GM23338 (cell line): ENCODE results near the gene REG4. TPM values are rescaled to one million over a fixed set of nuclear protein-coding genes. Genes with fewer than 3 reads are reported as not detected.

Experiments
- ATAC-seq: fragments of 200-7000 bp; cut with Tn5 transposase; 3 replicates; pipeline ENCODE4 v1.9.1; 2020
- DNase-seq: peaks from one replicate; pipeline ENCODE4 v3.0.0-alpha.2; 2015; ENCODE audit warnings: low spot score
- H2AFZ ChIP-seq: fragments of 200-600 bp; sonication (generic); 2 replicates; pipeline ENCODE4 v1.8.0; 2016; ENCODE audit warnings: antibody characterized with exemption, mild to moderate bottlenecking, moderate library complexity
- H3F3A ChIP-seq: fragments of 200-600 bp; sonication (generic); replicated peaks from 2 replicates; pipeline ENCODE4 v1.8.0; 2017; ENCODE audit warnings: antibody characterized with exemption, mixed run types, low read depth
- H3K27ac ChIP-seq: fragments of 200-600 bp; sonication (generic); 2 replicates; pipeline ENCODE4 v1.6.1; 2016; ENCODE audit warnings: low read depth
- H3K27me3 ChIP-seq: fragments of 200-600 bp; sonication (generic); 2 replicates; pipeline ENCODE4 v1.8.0; 2016; ENCODE audit warnings: mild to moderate bottlenecking, mixed run types, moderate library complexity; ENCODE audit not compliant: insufficient read depth
- H3K36me3 ChIP-seq: fragments of 200-600 bp; sonication (generic); 2 replicates; pipeline ENCODE4 v1.8.0; 2016; ENCODE audit warnings: mild to moderate bottlenecking; ENCODE audit not compliant: insufficient read depth
- H3K4me1 ChIP-seq: fragments of 200-600 bp; sonication (generic); 2 replicates; pipeline ENCODE4 v1.8.0; 2016; ENCODE audit warnings: mild to moderate bottlenecking, moderate library complexity; ENCODE audit not compliant: insufficient read depth
- H3K4me2 ChIP-seq: fragments of 200-600 bp; sonication (generic); 2 replicates; pipeline ENCODE4 v1.7.1; 2017; ENCODE audit warnings: mixed run types
- H3K4me3 ChIP-seq: fragments of 200-600 bp; sonication (generic); 2 replicates; pipeline ENCODE4 v1.6.1; 2016; ENCODE audit warnings: mixed run types
- H3K79me2 ChIP-seq: fragments of 200-600 bp; sonication (generic); replicated peaks from 2 replicates; pipeline ENCODE4 v1.8.0; 2017; ENCODE audit warnings: mild to moderate bottlenecking; ENCODE audit not compliant: insufficient read depth
- H3K9me2 ChIP-seq: fragments of 200-600 bp; sonication (generic); 2 replicates; pipeline ENCODE4 v1.8.0; 2017; ENCODE audit not compliant: insufficient read depth
- H4K20me1 ChIP-seq: fragments of 200-600 bp; sonication (generic); replicated peaks from 2 replicates; pipeline ENCODE4 v1.8.0; 2017; ENCODE audit warnings: mild to moderate bottlenecking; ENCODE audit not compliant: insufficient read depth
- H3K27ac Mint-ChIP-seq: 2 replicates; pipeline ENCODE4 v1.8.0; 2020; ENCODE audit warnings: inconsistent platforms, mild to moderate bottlenecking, moderate library complexity, mixed read lengths
- H3K27me3 Mint-ChIP-seq: 3 replicates; pipeline ENCODE4 v1.8.0; 2022; ENCODE audit warnings: low read depth, mild to moderate bottlenecking, moderate library complexity, mixed read lengths, inconsistent platforms; ENCODE audit not compliant: insufficient read depth, poor library complexity
- H3K36me3 Mint-ChIP-seq: 3 replicates; pipeline ENCODE4 v1.8.0; 2021; ENCODE audit warnings: low read depth, mild to moderate bottlenecking, inconsistent platforms, moderate library complexity, mixed read lengths
- H3K4me1 Mint-ChIP-seq: 3 replicates; pipeline ENCODE4 v1.8.0; 2020; ENCODE audit warnings: mild to moderate bottlenecking, inconsistent platforms, mixed read lengths
- H3K4me3 Mint-ChIP-seq: 3 replicates; pipeline ENCODE4 v1.8.0; 2021; ENCODE audit warnings: moderate library complexity, mild to moderate bottlenecking, inconsistent platforms, mixed read lengths
- H3K9me3 Mint-ChIP-seq: 3 replicates; pipeline ENCODE4 v1.8.0; 2020; ENCODE audit warnings: moderate library complexity, mild to moderate bottlenecking, inconsistent platforms, mixed read lengths
- ETS1 ChIP-seq: IDR thresholded peaks from 2 replicates; pipeline ENCODE4 v1.6.1; 2016; ENCODE audit warnings: antibody characterized with exemption
- EZH2 ChIP-seq: fragments of 200-600 bp; sonication (generic); IDR thresholded peaks from one replicate; pipeline ENCODE4 v1.8.0; 2017; ENCODE audit warnings: antibody characterized with exemption, mild to moderate bottlenecking, low read depth; ENCODE audit not compliant: unreplicated experiment
- EZH2phosphoT487 ChIP-seq: fragments of 200-600 bp; sonication (generic); IDR thresholded peaks from one replicate; pipeline ENCODE4 v1.8.1; 2018; ENCODE audit warnings: antibody characterized with exemption; ENCODE audit not compliant: unreplicated experiment
- JUNB ChIP-seq: IDR thresholded peaks from one replicate; pipeline ENCODE4 v1.6.1; 2016; ENCODE audit warnings: antibody characterized with exemption; ENCODE audit not compliant: unreplicated experiment
- NANOG ChIP-seq: IDR thresholded peaks from 2 replicates; pipeline ENCODE4 v1.6.1; 2016; ENCODE audit warnings: antibody characterized with exemption, borderline replicate concordance
- POLR2AphosphoS5 ChIP-seq: IDR thresholded peaks from 2 replicates; pipeline ENCODE4 v1.6.1; 2016; ENCODE audit warnings: antibody characterized with exemption, low read depth
- REST ChIP-seq: IDR thresholded peaks from one replicate; pipeline ENCODE4 v1.6.1; 2018; ENCODE audit warnings: antibody characterized with exemption; ENCODE audit not compliant: unreplicated experiment
- ZNF331 ChIP-seq: fragments of 250-450 bp; sonication (Bioruptor Pico); IDR thresholded peaks from 2 replicates; pipeline ENCODE4 v1.5.0; 2020; ENCODE audit warnings: low read depth, mild to moderate bottlenecking, moderate library complexity
- polyA plus RNA-seq: library from polyadenylated mRNA; unstranded; fragments of >200 nt; fragmentation: Nextera tagmentation; extraction: Ambion mirVana; gene quantifications from 2 replicates; pipeline ENCODE4 v1.2.1, GENCODE V29; 2016
- total RNA-seq: library from RNA; depleted of rRNA; stranded (reverse); fragments of >200 nt; shearing (Covaris generic); gene quantifications from 2 replicates; pipeline ENCODE4 v1.2.3, GENCODE V29; 2014

REG4 gene
- total and polyA plus RNA-seq, 2 experiments from 2014 or later, result not detected

GRCh38 chr1:119814288-119814687 lies 3.0 kb upstream of the REG4 start:
- H3K27me3 ChIP-seq, result no peaks in the 10 kb centered on the region
- no peak overlapping the region for H2AFZ ChIP-seq
- no peaks in the 10 kb centered on the region for H3F3A ChIP-seq
- H4K20me1 ChIP-seq, result no peaks in the 10 kb centered on the region
- H3K9me3 Mint-ChIP-seq, result no peaks in the 10 kb centered on the region
- no peak overlapping the region for H3K4me3 ChIP-seq
- H3K4me2 ChIP-seq, result no peak overlapping the region
- no peaks in the 10 kb centered on the region for H3K79me2 ChIP-seq
- H3K4me1 Mint-ChIP-seq, result no peaks in the 10 kb centered on the region
- no peak overlapping the region for H3K4me3 Mint-ChIP-seq
- no peaks in the 10 kb centered on the region for H3K36me3 ChIP-seq
- no peak overlapping the region for H3K27ac ChIP-seq
- no peaks in the 10 kb centered on the region for H3K36me3 Mint-ChIP-seq
- no peaks in the 10 kb centered on the region for H3K9me2 ChIP-seq
- no peaks in the 10 kb centered on the region for H3K4me1 ChIP-seq
- no peak overlapping the region for H3K27ac Mint-ChIP-seq
- TF ChIP-seq EZH2 (no peak), POLR2AphosphoS5 (no peak)
- no peak for ATAC-seq
- DNase-seq, result no peak
- H3K27me3 Mint-ChIP-seq, result peaks cover 1% of the 10 kb centered on the region

GRCh38 chr1:119811985-119812557 lies 811 bp upstream of the REG4 start:
- Histone ChIP-seq H3K4me3 (no peak overlapping the region), H3K36me3 (no peaks in the 10 kb centered on the region), H3K79me2 (no peaks in the 10 kb centered on the region), H3K9me2 (no peaks in the 10 kb centered on the region), H2AFZ (no peak overlapping the region), H3K4me1 (no peaks in the 10 kb centered on the region), H4K20me1 (no peaks in the 10 kb centered on the region), H3F3A (no peaks in the 10 kb centered on the region), H3K27ac (no peak overlapping the region), H3K27me3 (no peaks in the 10 kb centered on the region), H3K4me2 (no peak overlapping the region)
- Mint-ChIP-seq H3K4me1 (no peaks in the 10 kb centered on the region), H3K9me3 (no peaks in the 10 kb centered on the region), H3K27me3 (no peaks in the 10 kb centered on the region), H3K4me3 (no peak overlapping the region), H3K27ac (no peak overlapping the region), H3K36me3 (no peaks in the 10 kb centered on the region)
- DNase-seq, result no peak
- no peak for TF ChIP-seq JUNB
- no peak for TF ChIP-seq ETS1
- no peak for TF ChIP-seq ZNF331 (CRISPR knock-in tag)
- no peak for TF ChIP-seq EZH2phosphoT487
- no peak for TF ChIP-seq REST
- no peak for TF ChIP-seq NANOG
- no peak for ATAC-seq
